K562 (cell line): ENCODE measurements around the gene CDKL1. TPM values are rescaled to one million over a fixed set of nuclear protein-coding genes. Genes with fewer than 3 reads are reported as not detected.
A peak's percentile ranks its signal among the peaks of the same experiment; 100 is the strongest.

Experiments
- ATAC-seq: fragments of 200-7000 bp; cut with Tn5 transposase; 3 replicates; pipeline ENCODE4 v1.9.1; 2020; ENCODE audit warnings: moderate library complexity
- BruUV-seq: library from RNA; stranded (reverse); fragments of 400-500 nt; replicated peaks from 2 replicates; lab custom pipeline; 2021; lab: Mats Ljungman, UMichigan
- CTCF ChIA-PET: fragments of 300-600 bp; formaldehyde crosslinking; extraction: SDS; loops from one replicate; lab custom pipeline; 2021; ENCODE audit warnings: low intra/inter-chr PET ratio; lab: Yijun Ruan, JAX
- POLR2A ChIA-PET: fragments of 300-600, 350-650 bp; sonication (Branson Sonifier 250); formaldehyde crosslinking; extraction: SDS; loops from one replicate; lab custom pipeline; 2021; ENCODE audit warnings: antibody characterized with exemption, inconsistent platforms; lab: Yijun Ruan, JAX
- DNase-seq, 4 experiments: peaks; one replicate each; pipeline versions ENCODE4 v3.0.0 to v3.0.0-alpha.2; 2011 to 2018; ENCODE audit warnings: low spot score in 3 of 4, mixed read lengths in 3 of 4; ENCODE audit errors: extremely low read depth in 1 of 4
- FAIRE-seq: peaks from 2 replicates; lab custom pipeline; 2011; peaks lifted over from hg19 to GRCh38; lab: Jason Lieb, UNC
- H2AFZ ChIP-seq: 2 replicates; pipeline ENCODE4 v1.6.0; 2011; ENCODE audit warnings: low read depth, low read length, control low read depth, inconsistent platforms
- H3K27ac ChIP-seq: fragments of 200-600 bp; 3 replicates; pipeline ENCODE4 v1.8.0; 2011; ENCODE audit warnings: low read depth, mild to moderate bottlenecking, control low read depth, inconsistent platforms, low read length, moderate library complexity, mixed read lengths; ENCODE audit errors: extremely low read depth
- H3K27me3 ChIP-seq, 2 experiments: fragments of 300-600 bp in 1 of 2; 2 replicates in 1 of 2; 3 replicates in 1 of 2; pipeline versions ENCODE4 v1.6.0 to v1.8.0; 2011; ENCODE audit warnings: inconsistent platforms in 2 of 2, low read length in 2 of 2, mild to moderate bottlenecking in 1 of 2, mixed read lengths in 1 of 2, moderate library complexity in 1 of 2; ENCODE audit not compliant: control insufficient read depth in 2 of 2, insufficient read depth in 2 of 2
- H3K36me3 ChIP-seq: fragments of 300-600 bp; 3 replicates; pipeline ENCODE4 v1.8.0; 2011; ENCODE audit warnings: mild to moderate bottlenecking, low read length, inconsistent platforms; ENCODE audit not compliant: control insufficient read depth, insufficient read depth
- H3K4me1 ChIP-seq, 2 experiments: fragments of 200-600 bp in 1 of 2; replicated peaks in 1 of 2; 2 replicates in 1 of 2; 3 replicates in 1 of 2; pipeline versions ENCODE4 v1.5.1 to v1.8.0; 2011; ENCODE audit warnings: inconsistent platforms in 2 of 2, low read length in 2 of 2, mild to moderate bottlenecking in 1 of 2, mixed read lengths in 1 of 2, moderate library complexity in 1 of 2; ENCODE audit not compliant: control insufficient read depth in 2 of 2, insufficient read depth in 2 of 2
- H3K4me2 ChIP-seq: 2 replicates; pipeline ENCODE4 v1.6.1; 2011; ENCODE audit warnings: low read length, control low read depth, inconsistent platforms, mixed read lengths; ENCODE audit not compliant: insufficient read depth
- H3K4me3 ChIP-seq: fragments of 200-600 bp; sonication (generic), shearing (Covaris generic); 2 replicates; pipeline ENCODE4 v1.5.1; 2016; ENCODE audit warnings: control low read depth, inconsistent platforms
- H3K79me2 ChIP-seq: fragments of 200-600 bp; 3 replicates; pipeline ENCODE4 v1.8.0; 2011; ENCODE audit warnings: low read length, inconsistent platforms; ENCODE audit not compliant: control insufficient read depth, insufficient read depth
- H3K9ac ChIP-seq, 2 experiments: 2 replicates each; pipeline versions ENCODE4 v1.6.0 to v1.6.1; 2011; ENCODE audit warnings: low read depth in 2 of 2, low read length in 2 of 2, control low read depth in 1 of 2, inconsistent platforms in 1 of 2, mild to moderate bottlenecking in 1 of 2, mixed read lengths in 1 of 2; ENCODE audit not compliant: insufficient read depth in 1 of 2
- H3K9me1 ChIP-seq: one replicate; pipeline ENCODE4 v1.6.0; 2011; ENCODE audit warnings: inconsistent platforms, mild to moderate bottlenecking, low read length, moderate library complexity; ENCODE audit not compliant: control insufficient read depth, insufficient read depth
- H3K9me3 ChIP-seq: replicated peaks from 2 replicates; pipeline ENCODE4 v1.5.1; 2011; ENCODE audit warnings: low read depth, low read length, inconsistent platforms; ENCODE audit not compliant: control insufficient read depth, insufficient read depth
- H4K20me1 ChIP-seq: replicated peaks from 2 replicates; pipeline ENCODE4 v1.6.1; 2011; ENCODE audit warnings: low read length, inconsistent platforms, mixed read lengths; ENCODE audit not compliant: control insufficient read depth, insufficient read depth
- GABPB2 ChIP-seq: fragments of 250-450 bp; sonication (Bioruptor Pico); conservative IDR thresholded peaks from 2 replicates; pipeline ENCODE4 v1.5.1; 2021; ENCODE audit warnings: mild to moderate bottlenecking
- MIER1 ChIP-seq: fragments of 450-650 bp; IDR thresholded peaks from 2 replicates; pipeline ENCODE4 v1.6.1; 2016; ENCODE audit warnings: antibody characterized with exemption, mild to moderate bottlenecking, low read depth
- NFYB ChIP-seq: IDR thresholded peaks from 2 replicates; pipeline ENCODE4 v1.6.1; 2011; ENCODE audit warnings: mild to moderate bottlenecking, moderate library complexity; ENCODE audit not compliant: insufficient read length; ENCODE audit errors: extremely low read depth
- RFX1 ChIP-seq: fragments of 450-650 bp; IDR thresholded peaks from 2 replicates; pipeline ENCODE4 v1.6.1; 2016; ENCODE audit warnings: mild to moderate bottlenecking, moderate library complexity
- TCF7 ChIP-seq: sonication (generic); IDR thresholded peaks from 2 replicates; pipeline ENCODE4 v1.6.1; 2016; ENCODE audit warnings: antibody characterized with exemption, borderline replicate concordance
- U2AF1 ChIP-seq: fragments of 200-400 bp; formaldehyde crosslinking; optimal IDR thresholded peaks from 2 replicates; pipeline ENCODE3; 2017; ENCODE audit warnings: mild to moderate bottlenecking, low read depth, low read length, moderate library complexity
- ZNF707 ChIP-seq: fragments of 250-450 bp; sonication (Bioruptor Pico); conservative IDR thresholded peaks from 2 replicates; pipeline ENCODE4 v1.8.0; 2022; ENCODE audit warnings: inconsistent platforms, mild to moderate bottlenecking, moderate library complexity
- WGBS: fragments of 100-300 bp; shearing (Covaris generic); methylation state at CpG from one replicate; pipeline ENCODE4 v1.1.6; 2016; ENCODE audit warnings: low coverage, mixed read lengths; ENCODE audit not compliant: insufficient coverage; ENCODE audit errors: missing lambda C conversion rate; 5-methylcytosine and 5-hydroxymethylcytosine counted together
- in situ Hi-C: fragments of 300-500 bp; cut with MboI; formaldehyde crosslinking; loops from 4 replicates; pipeline ENCODE4 v1.15.0; 2018; ENCODE audit warnings: inconsistent platforms, mixed read lengths
- intact Hi-C: fragments of 100-400 bp; cut with micrococcal nuclease; formaldehyde crosslinking; loops from 2 replicates; pipeline ENCODE4 v1.14.2; 2022
- polyA plus RNA-seq, 8 experiments: library from polyadenylated mRNA; depleted of rRNA in 4 of 8; stranded (reverse) in 5 of 8; unstranded in 3 of 8; fragments of >200 nt; fragmentation: Nextera tagmentation in 2 of 8; fragmentation: Illumina TruSeq in 1 of 8; extraction: Ambion mirVana in 2 of 8; extraction: Trizol in 1 of 8; gene quantifications; 2 replicates each; pipeline versions ENCODE4 v1.2.1 to v1.2.3, GENCODE V29; 2011 to 2014; ENCODE audit warnings: inconsistent platforms in 1 of 8, missing spikeins in 1 of 8
- total RNA-seq, 7 experiments: library from RNA; depleted of rRNA in 6 of 7; stranded (reverse); fragments of >200 nt in 6 of 7; fragmentation: Illumina TruSeq in 2 of 7; extraction: Trizol in 2 of 7; gene quantifications; 2 replicates each; pipeline versions ENCODE4 v1.2.1 to v1.2.3, GENCODE V29; 2011 to 2021; ENCODE audit warnings: low replicate concordance in 1 of 7
- TF ChIP-seq, protein P1 (sequence below): IDR thresholded peaks from 3 replicates; pipeline ENCODE4 v1.6.1; 2011; ENCODE audit warnings: borderline replicate concordance, mild to moderate bottlenecking, moderate library complexity; ENCODE audit not compliant: insufficient read length; ENCODE audit errors: extremely low read depth

The CDKL1 gene
- total and polyA plus RNA-seq, 9 of the 15 experiments (the other 6 are each of a cell fraction or from before 2014, with no cell fraction given), result 2.3 to 35.0 (median 7.5) TPM

DNA sequence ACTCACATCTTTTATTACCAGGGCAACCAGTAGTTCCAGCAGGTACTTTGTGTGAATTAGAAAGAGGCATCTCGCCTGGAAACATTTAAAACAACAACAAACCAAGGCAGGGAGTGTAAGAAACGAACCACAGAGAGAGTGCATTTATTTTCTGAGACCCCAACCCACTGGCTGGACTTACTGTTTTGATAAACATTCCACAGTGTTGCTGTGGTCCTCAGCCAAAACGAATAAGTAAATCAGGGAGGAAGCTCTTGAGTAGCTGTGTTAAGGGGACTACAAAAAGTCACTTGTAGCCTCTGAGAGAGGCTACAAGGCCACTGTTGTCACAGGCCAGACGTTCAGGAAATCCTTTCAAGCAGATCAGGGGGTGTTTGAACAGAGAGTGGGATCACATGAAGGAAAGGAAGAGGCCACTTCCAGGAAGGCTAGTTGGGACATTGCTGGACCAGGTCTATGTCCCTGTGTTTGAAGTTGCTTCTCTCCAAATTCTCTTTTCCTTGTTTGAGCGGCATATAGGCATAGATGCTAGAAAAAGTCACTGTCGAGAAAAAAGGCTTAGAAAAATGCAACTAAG lies 50.7 kb downstream of the CDKL1 start:
- Histone ChIP-seq H3K4me1 (peaks cover 0 to 31% of the 10 kb centered on the region in 2 experiments; a peak in 3 of 5 replicates), H3K27me3 (no peaks in the 10 kb centered on the region), H3K9ac (no peak overlapping the region), H3K9me1 (no peaks in the 10 kb centered on the region), H3K36me3 (no peaks in the 10 kb centered on the region), H3K9me3 (no peaks in the 10 kb centered on the region), H3K4me3 (no peak overlapping the region), H2AFZ (no peak overlapping the region), H3K79me2 (no peaks in the 10 kb centered on the region), H3K4me2 (no peak overlapping the region), H3K27ac (no peak overlapping the region), H4K20me1 (no peaks in the 10 kb centered on the region)
- POLR2A ChIA-PET, result no interaction called here
- WGBS, result 43% methylated on average over 5 of the region's 6 CpGs
- DNase-seq (no peak), ATAC-seq (no peak), FAIRE-seq (no peak)
- in situ Hi-C loops, result loop anchor here (25.0 kb wide), 1 partner anchor 441 kb away; no protein-coding TSS in a partner anchor
- CTCF ChIA-PET, result no interaction called here
- no TSS peak for BruUV-seq
- no peak for TF ChIP-seq TCF7
- no peak for TF ChIP-seq NFYB
- TF ChIP-seq RFX1, result 0 out of 2 replicates have a peak, but pooled peaks have one; percentile 9
- no peak for TF ChIP-seq ZNF707 (CRISPR knock-in tag)
- intact Hi-C loops, result no loop called here

DNA sequence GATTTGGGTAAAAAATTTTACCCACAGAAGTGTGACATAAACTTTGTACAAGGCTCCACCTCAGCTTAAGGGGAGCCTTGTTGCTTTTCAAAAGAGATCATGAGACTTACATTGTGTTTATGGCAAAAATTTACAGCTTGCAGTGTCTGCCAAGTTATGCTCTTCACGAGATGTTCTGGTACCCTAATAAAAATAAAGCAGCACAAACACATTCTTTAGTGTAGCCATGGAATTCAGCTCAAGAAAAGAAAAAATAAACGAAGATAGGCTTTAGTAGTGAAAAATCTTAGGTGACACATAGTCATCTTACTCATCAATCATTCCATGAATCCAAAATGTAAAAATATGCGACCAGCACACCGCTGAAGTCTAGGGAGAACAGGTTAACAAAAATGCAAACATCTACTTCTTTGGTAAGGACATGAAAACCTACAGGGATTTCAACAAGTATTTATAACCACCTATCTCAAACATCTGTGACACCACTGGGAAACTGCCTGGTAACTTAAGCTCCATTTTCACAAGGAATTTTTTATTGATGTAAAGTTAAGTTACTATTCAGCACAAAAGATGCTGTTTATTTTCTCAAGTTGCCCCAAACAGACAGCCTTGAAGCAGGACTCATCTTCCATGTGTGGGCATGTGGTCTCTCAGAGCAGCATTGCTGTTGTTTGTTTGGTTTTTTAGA lies 51.7 kb downstream of the CDKL1 start:
- POLR2A ChIA-PET, result no interaction called here
- DNase-seq, result no peak
- 42% methylated on average over 4 of the region's 4 CpGs for WGBS
- TF ChIP-seq MIER1, result no peak
- TF ChIP-seq U2AF1, result no peak
- TF ChIP-seq, protein P1, sequence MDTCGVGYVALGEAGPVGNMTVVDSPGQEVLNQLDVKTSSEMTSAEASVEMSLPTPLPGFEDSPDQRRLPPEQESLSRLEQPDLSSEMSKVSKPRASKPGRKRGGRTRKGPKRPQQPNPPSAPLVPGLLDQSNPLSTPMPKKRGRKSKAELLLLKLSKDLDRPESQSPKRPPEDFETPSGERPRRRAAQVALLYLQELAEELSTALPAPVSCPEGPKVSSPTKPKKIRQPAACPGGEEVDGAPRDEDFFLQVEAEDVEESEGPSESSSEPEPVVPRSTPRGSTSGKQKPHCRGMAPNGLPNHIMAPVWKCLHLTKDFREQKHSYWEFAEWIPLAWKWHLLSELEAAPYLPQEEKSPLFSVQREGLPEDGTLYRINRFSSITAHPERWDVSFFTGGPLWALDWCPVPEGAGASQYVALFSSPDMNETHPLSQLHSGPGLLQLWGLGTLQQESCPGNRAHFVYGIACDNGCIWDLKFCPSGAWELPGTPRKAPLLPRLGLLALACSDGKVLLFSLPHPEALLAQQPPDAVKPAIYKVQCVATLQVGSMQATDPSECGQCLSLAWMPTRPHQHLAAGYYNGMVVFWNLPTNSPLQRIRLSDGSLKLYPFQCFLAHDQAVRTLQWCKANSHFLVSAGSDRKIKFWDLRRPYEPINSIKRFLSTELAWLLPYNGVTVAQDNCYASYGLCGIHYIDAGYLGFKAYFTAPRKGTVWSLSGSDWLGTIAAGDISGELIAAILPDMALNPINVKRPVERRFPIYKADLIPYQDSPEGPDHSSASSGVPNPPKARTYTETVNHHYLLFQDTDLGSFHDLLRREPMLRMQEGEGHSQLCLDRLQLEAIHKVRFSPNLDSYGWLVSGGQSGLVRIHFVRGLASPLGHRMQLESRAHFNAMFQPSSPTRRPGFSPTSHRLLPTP, result no peak
- TF ChIP-seq GABPB2 (CRISPR knock-in tag), result no peak
- in situ Hi-C loops, result loop anchor here (25.0 kb wide), 1 partner anchor 442 kb away; no protein-coding TSS in a partner anchor
- no TSS peak for BruUV-seq
- no peak overlapping the region for H3K27ac ChIP-seq
- H3K36me3 ChIP-seq, result no peaks in the 10 kb centered on the region; the same call in 2 of the 3 replicates
- H3K9ac ChIP-seq, result no peak overlapping the region
- CTCF ChIA-PET, result no interaction called here
- ATAC-seq, result no peak
- H3K4me2 ChIP-seq, result no peak overlapping the region
- H3K4me3 ChIP-seq, result no peak overlapping the region
- no peaks in the 10 kb centered on the region for H3K9me3 ChIP-seq
- no peak overlapping the region for H2AFZ ChIP-seq
- intact Hi-C loops, result no loop called here
- no peaks in the 10 kb centered on the region for H4K20me1 ChIP-seq
- H3K4me1 ChIP-seq, result peaks cover 0 to 31% of the 10 kb centered on the region in 2 experiments; a peak in 3 of 5 replicates
- H3K79me2 ChIP-seq, result no peaks in the 10 kb centered on the region
- H3K9me1 ChIP-seq, result no peaks in the 10 kb centered on the region
- FAIRE-seq, result no peak
- H3K27me3 ChIP-seq, result no peaks in the 10 kb centered on the region
